BE2C (cell line): ENCODE results near the gene SOX13.

ENCODE experiments used
- DNase-seq: peaks from one replicate; pipeline ENCODE4 v3.0.0-alpha.2; 2020
- H3K27me3 ChIP-seq: fragments of 250-450 bp; sonication (Bioruptor Pico); 2 replicates; pipeline ENCODE4 v1.5.1; 2020; ENCODE audit warnings: mild to moderate bottlenecking
- H3K36me3 ChIP-seq: fragments of 250-450 bp; sonication (Bioruptor Pico); 2 replicates; pipeline ENCODE4 v1.5.1; 2020; ENCODE audit warnings: mild to moderate bottlenecking
- H3K4me1 ChIP-seq: fragments of 250-450 bp; sonication (Bioruptor Pico); 2 replicates; pipeline ENCODE4 v1.5.1; 2020
- H3K4me3 ChIP-seq: 2 replicates; pipeline ENCODE4 v1.5.1; 2011; ENCODE audit warnings: low read depth, low read length
- H3K9me3 ChIP-seq: fragments of 250-450 bp; sonication (Bioruptor Pico); 2 replicates; pipeline ENCODE4 v1.5.1; 2020
- TF ChIP-seq, protein P1 (sequence below): IDR thresholded peaks from 2 replicates; pipeline ENCODE4 v1.5.1; 2012; ENCODE audit warnings: mild to moderate bottlenecking, low read depth, low read length

The SOX13 gene

DNA sequence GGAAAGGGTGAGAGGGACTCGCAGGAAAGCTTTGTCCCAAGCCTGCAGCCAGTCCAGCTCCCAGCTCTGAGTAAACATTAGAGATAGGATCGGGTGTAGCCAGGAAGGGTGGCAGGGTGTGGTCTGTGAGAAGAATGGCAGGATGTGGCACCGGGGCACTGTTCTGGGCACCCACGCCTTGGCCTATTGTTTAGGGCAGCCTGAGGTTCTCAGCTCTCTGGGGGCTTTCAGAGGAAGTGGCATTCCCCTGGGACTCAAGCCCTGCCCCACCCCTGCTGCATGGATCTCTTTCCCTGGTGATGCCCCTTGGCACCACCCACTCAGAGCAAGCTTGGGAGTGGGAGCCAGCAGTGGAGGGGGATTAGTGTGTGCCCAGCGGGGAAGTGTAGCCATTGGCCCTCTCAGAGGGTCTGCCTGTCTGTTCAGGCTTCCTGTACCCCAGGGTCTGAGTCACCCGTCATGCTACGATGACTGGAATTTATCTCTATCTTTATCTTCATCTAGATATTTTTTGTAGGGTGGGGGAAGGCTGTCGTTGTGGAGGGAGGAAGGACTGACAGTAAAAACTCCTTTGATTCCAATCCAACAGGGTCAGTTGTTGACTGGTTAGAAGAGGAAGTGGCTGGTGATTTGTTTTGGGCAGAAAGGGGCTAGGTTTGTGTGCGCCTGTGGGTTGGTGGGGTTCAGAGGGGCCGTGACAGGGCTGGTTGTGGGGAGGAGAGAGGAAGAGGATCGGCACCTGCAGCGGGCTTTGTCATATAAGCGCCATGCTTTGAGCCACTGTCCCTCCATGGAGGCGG, 31.6 kb downstream of the SOX13 start:
- no peaks in the 10 kb centered on the region for H3K9me3 ChIP-seq
- no peak for DNase-seq
- H3K4me3 ChIP-seq = no peak overlapping the region
- no peaks in the 10 kb centered on the region for H3K36me3 ChIP-seq
- TF ChIP-seq, protein P1, sequence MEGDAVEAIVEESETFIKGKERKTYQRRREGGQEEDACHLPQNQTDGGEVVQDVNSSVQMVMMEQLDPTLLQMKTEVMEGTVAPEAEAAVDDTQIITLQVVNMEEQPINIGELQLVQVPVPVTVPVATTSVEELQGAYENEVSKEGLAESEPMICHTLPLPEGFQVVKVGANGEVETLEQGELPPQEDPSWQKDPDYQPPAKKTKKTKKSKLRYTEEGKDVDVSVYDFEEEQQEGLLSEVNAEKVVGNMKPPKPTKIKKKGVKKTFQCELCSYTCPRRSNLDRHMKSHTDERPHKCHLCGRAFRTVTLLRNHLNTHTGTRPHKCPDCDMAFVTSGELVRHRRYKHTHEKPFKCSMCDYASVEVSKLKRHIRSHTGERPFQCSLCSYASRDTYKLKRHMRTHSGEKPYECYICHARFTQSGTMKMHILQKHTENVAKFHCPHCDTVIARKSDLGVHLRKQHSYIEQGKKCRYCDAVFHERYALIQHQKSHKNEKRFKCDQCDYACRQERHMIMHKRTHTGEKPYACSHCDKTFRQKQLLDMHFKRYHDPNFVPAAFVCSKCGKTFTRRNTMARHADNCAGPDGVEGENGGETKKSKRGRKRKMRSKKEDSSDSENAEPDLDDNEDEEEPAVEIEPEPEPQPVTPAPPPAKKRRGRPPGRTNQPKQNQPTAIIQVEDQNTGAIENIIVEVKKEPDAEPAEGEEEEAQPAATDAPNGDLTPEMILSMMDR = no peak
- no peaks in the 10 kb centered on the region for H3K4me1 ChIP-seq
- no peaks in the 10 kb centered on the region for H3K27me3 ChIP-seq

DNA sequence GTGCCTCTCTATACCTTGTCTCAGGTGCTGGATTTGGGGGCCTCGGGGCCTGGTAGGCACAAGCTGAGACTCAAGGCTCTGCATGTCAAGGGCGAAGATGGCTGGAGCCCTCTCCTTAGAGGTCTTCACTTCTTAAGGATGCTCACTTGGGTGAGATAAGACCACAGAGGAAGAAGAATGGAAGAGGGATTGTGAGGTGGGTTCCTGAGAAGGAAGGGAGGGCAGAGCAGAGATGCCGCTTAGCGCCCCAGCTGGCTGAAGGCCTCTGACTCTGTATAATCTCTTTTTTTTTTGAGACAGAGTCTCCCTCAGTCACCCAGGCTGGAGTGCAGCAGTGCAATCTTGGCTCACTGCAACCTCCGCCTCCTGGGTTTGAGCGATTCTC, 32.2 kb downstream of the SOX13 start:
- DNase-seq = no peak
- no peaks in the 10 kb centered on the region for H3K4me1 ChIP-seq
- H3K4me3 ChIP-seq = no peak overlapping the region
- no peaks in the 10 kb centered on the region for H3K36me3 ChIP-seq
- no peaks in the 10 kb centered on the region for H3K27me3 ChIP-seq
- TF ChIP-seq, protein P1 = no peak
- H3K9me3 ChIP-seq = no peaks in the 10 kb centered on the region

DNA sequence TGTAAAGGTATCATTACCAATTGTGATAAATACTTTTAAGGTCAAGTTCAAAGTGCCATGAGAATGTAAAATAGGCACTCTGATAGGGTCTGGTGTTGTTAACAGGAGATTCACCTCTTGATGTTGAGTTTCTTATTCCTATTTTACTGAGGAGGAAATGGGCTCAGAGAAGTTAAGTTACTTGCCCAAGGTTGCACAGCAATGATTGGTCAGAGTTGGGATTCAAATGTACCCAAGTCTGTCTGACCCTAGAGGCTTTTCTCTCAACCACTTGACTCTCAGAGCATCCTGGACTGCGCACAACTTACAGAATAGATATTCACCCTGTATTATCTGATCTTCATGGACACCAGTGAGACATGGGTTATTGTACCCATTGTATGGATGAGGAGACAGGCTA, 33.9 kb downstream of the SOX13 start:
- Histone ChIP-seq H3K4me3 (no peak overlapping the region), H3K27me3 (no peaks in the 10 kb centered on the region), H3K4me1 (no peaks in the 10 kb centered on the region), H3K36me3 (no peaks in the 10 kb centered on the region), H3K9me3 (no peaks in the 10 kb centered on the region)
- TF ChIP-seq, protein P1 = no peak
- no peak for DNase-seq

DNA sequence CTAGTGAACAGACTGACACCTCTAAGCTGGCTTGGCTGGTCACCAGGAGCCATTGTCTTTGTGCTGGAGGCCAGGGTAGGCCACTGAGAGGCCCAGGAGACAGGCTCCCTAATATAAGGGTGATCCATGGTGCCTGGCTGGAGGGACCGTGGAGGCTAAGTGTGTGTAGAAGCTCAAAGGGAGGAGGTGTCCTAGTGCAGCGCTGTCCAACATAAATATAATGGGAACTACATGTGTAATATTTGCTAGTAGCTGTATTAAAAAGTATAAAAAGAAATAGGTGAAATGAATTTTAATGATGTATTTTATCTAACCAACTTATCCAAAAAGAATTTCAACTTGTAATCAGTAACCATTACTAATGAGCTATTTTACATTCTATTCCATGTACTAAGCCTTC, 35.0 kb downstream of the SOX13 start:
- H3K4me3 ChIP-seq = no peak overlapping the region
- no peaks in the 10 kb centered on the region for H3K9me3 ChIP-seq
- no peaks in the 10 kb centered on the region for H3K36me3 ChIP-seq
- H3K27me3 ChIP-seq = no peaks in the 10 kb centered on the region
- H3K4me1 ChIP-seq = no peaks in the 10 kb centered on the region
- TF ChIP-seq, protein P1 = no peak
- no peak for DNase-seq

DNA sequence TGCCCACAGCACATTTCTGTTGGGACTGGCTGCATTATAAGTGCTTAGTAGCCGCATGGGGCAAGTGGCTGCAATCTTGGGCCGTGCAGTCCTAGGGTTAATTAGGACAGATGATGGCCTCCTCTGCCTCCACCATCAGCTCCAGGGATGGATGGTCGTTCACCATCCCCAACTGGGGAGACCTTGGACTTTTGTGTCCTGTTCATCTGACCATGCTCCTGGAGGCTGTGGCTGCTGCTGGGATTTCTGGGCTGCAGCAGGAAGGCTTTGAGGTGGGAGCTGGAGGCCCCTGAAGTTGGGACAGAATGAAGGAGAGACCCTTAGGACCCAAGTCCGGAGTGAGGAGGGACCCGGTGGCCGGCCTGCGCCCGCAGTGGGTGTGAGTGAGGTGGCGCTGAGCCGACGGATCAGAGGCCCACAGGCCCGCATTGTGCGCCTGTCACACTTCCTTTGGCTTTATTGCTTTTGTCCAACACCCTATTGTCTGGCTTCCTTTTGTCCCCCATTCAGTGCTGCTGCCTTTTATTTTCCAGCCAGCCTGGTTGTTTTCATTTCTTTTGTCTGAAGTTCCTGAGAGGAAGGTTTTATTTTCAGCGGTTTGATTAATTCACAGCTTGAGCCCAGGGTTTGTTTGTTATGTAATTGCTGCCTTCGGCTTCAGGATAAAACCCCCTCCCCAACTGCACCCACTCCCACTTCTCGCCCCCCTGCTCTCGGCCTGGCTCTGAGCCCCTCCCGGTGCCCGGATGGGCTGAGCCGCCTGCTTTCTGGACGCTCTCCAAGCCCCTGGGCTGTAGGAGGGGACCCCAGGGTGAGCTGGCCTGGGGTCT, 35.6 kb downstream of the SOX13 start:
- H3K4me3 ChIP-seq = no peak overlapping the region
- no peak for DNase-seq
- H3K4me1 ChIP-seq = no peaks in the 10 kb centered on the region
- H3K9me3 ChIP-seq = no peaks in the 10 kb centered on the region
- H3K36me3 ChIP-seq = no peaks in the 10 kb centered on the region
- TF ChIP-seq, protein P1 = no peak
- H3K27me3 ChIP-seq = no peaks in the 10 kb centered on the region
